B cell (primary cell): ENCODE results near the gene ACTN2. TPM values are rescaled to one million over a fixed set of nuclear protein-coding genes. Genes with fewer than 3 reads are reported as not detected.

Source experiments
- ATAC-seq: fragments of 200-7000 bp; cut with Tn5 transposase; one replicate; pipeline ENCODE4 v1.10.0; 2021; ENCODE audit warnings: low read depth, mild to moderate bottlenecking, moderate number of reproducible peaks, moderate library complexity
- CTCF ChIA-PET: fragments of 350-600 bp; sonication (Branson Sonifier 250); formaldehyde crosslinking; loops from one replicate; lab custom pipeline; 2021; ENCODE audit warnings: antibody characterized with exemption, inconsistent platforms; lab: Charles Lee
- POLR2A ChIA-PET: fragments of 350-600 bp; sonication (Branson Sonifier 250); formaldehyde crosslinking; loops from one replicate; lab custom pipeline; 2021; ENCODE audit warnings: antibody characterized with exemption; lab: Charles Lee
- DNase-seq: peaks from one replicate; pipeline ENCODE4 v3.0.0; 2013
- H2AFZ ChIP-seq: 2 replicates; pipeline ENCODE4 v1.6.1; 2012; ENCODE audit warnings: mild to moderate bottlenecking, low read depth, low read length; ENCODE audit not compliant: insufficient read depth, poor library complexity, severe bottlenecking
- H3K27ac ChIP-seq, 2 donors: 1 replicate in 1 of 2; 2 replicates in 1 of 2; pipeline ENCODE4 v1.5.1; 2012 to 2013; ENCODE audit warnings: low read length in 2 of 2, mild to moderate bottlenecking in 2 of 2, moderate library complexity in 1 of 2
- H3K27me3 ChIP-seq, 4 experiments: fragments of 200-600 bp in 1 of 4; sonication (generic) in 1 of 4; replicated peaks in 1 of 4; 1 replicate in 2 of 4; 2 replicates in 2 of 4; pipeline versions ENCODE4 v1.6.1 to v1.7.0; 2013 to 2016; ENCODE audit warnings: low read length in 3 of 4, mild to moderate bottlenecking in 2 of 4, mixed read lengths in 1 of 4, moderate library complexity in 1 of 4; ENCODE audit not compliant: insufficient read depth in 4 of 4, control insufficient read depth in 3 of 4; ENCODE audit errors: control extremely low read depth in 1 of 4
- H3K36me3 ChIP-seq, 2 experiments: replicated peaks in 1 of 2; 1 replicate in 1 of 2; 2 replicates in 1 of 2; pipeline versions ENCODE4 v1.6.1 to v1.7.1; 2013; ENCODE audit warnings: low read length in 1 of 2; ENCODE audit not compliant: insufficient read depth in 2 of 2, control insufficient read depth in 1 of 2; ENCODE audit errors: control extremely low read depth in 1 of 2, extremely low read depth in 1 of 2
- H3K4me1 ChIP-seq, 2 donors: fragments of 200-600 bp in 1 of 2; sonication (generic) in 1 of 2; 1 replicate in 1 of 2; 2 replicates in 1 of 2; pipeline versions ENCODE4 v1.5.1 to v1.6.1; 2013 to 2017; ENCODE audit warnings: low read length in 2 of 2; ENCODE audit not compliant: control insufficient read depth in 2 of 2, insufficient read depth in 2 of 2
- H3K4me2 ChIP-seq: replicated peaks from 2 replicates; pipeline ENCODE3; 2012; ENCODE audit warnings: mild to moderate bottlenecking, low read depth, low read length; ENCODE audit not compliant: poor library complexity, severe bottlenecking
- H3K4me3 ChIP-seq, 5 experiments: fragments of 200-600 bp in 1 of 5; sonication (generic) in 1 of 5; 1 replicate in 3 of 5; 2 replicates in 2 of 5; pipeline versions ENCODE4 v1.5.1 to v1.7.0; 2011 to 2016; ENCODE audit warnings: low read length in 4 of 5, mild to moderate bottlenecking in 4 of 5, low read depth in 2 of 5, control low read depth in 1 of 5, moderate library complexity in 1 of 5; ENCODE audit not compliant: insufficient read depth in 1 of 5; ENCODE audit errors: control extremely low read depth in 1 of 5, extremely low read depth in 1 of 5
- H3K79me2 ChIP-seq: fragments of 200-600 bp; sonication (generic); one replicate; pipeline ENCODE4 v1.6.0; 2016; ENCODE audit warnings: low read length; ENCODE audit not compliant: control insufficient read depth, insufficient read depth
- H3K9ac ChIP-seq: fragments of 200-600 bp; sonication (generic); 2 replicates; pipeline ENCODE4 v1.6.1; 2017; ENCODE audit warnings: mild to moderate bottlenecking, low read length, moderate library complexity
- H3K9me3 ChIP-seq, 3 donors: one replicate each; pipeline versions ENCODE4 v1.6.1 to v1.7.1; 2013; ENCODE audit warnings: low read length in 2 of 3; ENCODE audit not compliant: control insufficient read depth in 2 of 3, insufficient read depth in 1 of 3; ENCODE audit errors: control extremely low read depth in 1 of 3
- H4K20me1 ChIP-seq: 2 replicates; pipeline ENCODE4 v1.6.0; 2012; ENCODE audit warnings: mild to moderate bottlenecking, low read length; ENCODE audit not compliant: insufficient read depth, control insufficient read depth, poor library complexity, severe bottlenecking
- H3K27ac Mint-ChIP-seq: one replicate; pipeline ENCODE4 v1.8.0; 2021; ENCODE audit warnings: mixed read lengths
- H3K27me3 Mint-ChIP-seq: one replicate; pipeline ENCODE4 v1.8.0; 2021; ENCODE audit warnings: mixed read lengths
- H3K4me1 Mint-ChIP-seq: one replicate; pipeline ENCODE4 v1.8.0; 2021; ENCODE audit warnings: mixed read lengths
- H3K4me3 Mint-ChIP-seq: one replicate; pipeline ENCODE4 v1.8.0; 2021; ENCODE audit warnings: mixed read lengths
- H3K9me3 Mint-ChIP-seq: one replicate; pipeline ENCODE4 v1.8.0; 2022; ENCODE audit warnings: mixed read lengths; ENCODE audit not compliant: insufficient read depth
- EZH2 ChIP-seq: IDR thresholded peaks from 2 replicates; pipeline ENCODE4 v1.6.1; 2012; ENCODE audit warnings: borderline replicate concordance, low read depth, mild to moderate bottlenecking, moderate library complexity, low read length; ENCODE audit not compliant: insufficient read depth, poor library complexity, severe bottlenecking
- WGBS: methylation state at CpG from one replicate; pipeline ENCODE4 v1.1.5; 2013; ENCODE audit warnings: missing lambda C conversion rate; ENCODE audit not compliant: insufficient coverage; 5-methylcytosine and 5-hydroxymethylcytosine counted together
- intact Hi-C: fragments of 100-400 bp; cut with micrococcal nuclease; formaldehyde crosslinking; loops from one replicate; pipeline ENCODE4 v1.10.0; 2022
- polyA plus RNA-seq: library from polyadenylated mRNA; depleted of rRNA; stranded (reverse); fragments of >200 nt; gene quantifications from 2 replicates; pipeline ENCODE4 v1.2.3, GENCODE V29; 2012
- total RNA-seq, 2 donors: library from RNA; stranded (reverse); fragments of 120-200 nt in 1 of 2; gene quantifications; 1 replicate in 1 of 2; 2 replicates in 1 of 2; pipeline versions ENCODE4 v1.2.3 to v1.2.4, GENCODE V29; 2013 to 2022
- TF ChIP-seq, protein P1 (sequence below): fragments of 200-600 bp; IDR thresholded peaks from one replicate; pipeline ENCODE4 v1.8.0; 2022; ENCODE audit warnings: antibody characterized with exemption, mild to moderate bottlenecking

The ACTN2 gene
- total and polyA plus RNA-seq, 2 donors (not counting 1 experiment from before 2014, with no cell fraction given): 0.30 TPM; not detected in 1

GRCh38 chr1:236692128-236692527, 5.8 kb downstream of the ACTN2 start:
- intact Hi-C loops: no loop called here
- Histone ChIP-seq H2AFZ (no peak overlapping the region), H3K36me3 (no peaks in the 10 kb centered on the region), H3K9ac (no peak overlapping the region), H3K79me2 (no peaks in the 10 kb centered on the region), H3K4me3 (no peak overlapping the region), H3K4me2 (no peak overlapping the region), H3K9me3 (peaks cover 0 to 4% (median 3%) of the 10 kb centered on the region in 3 donors), H3K4me1 (peaks cover 5 to 7% of the 10 kb centered on the region in 2 donors), H3K27me3 (peaks cover 1 to 40% (median 25%) of the 10 kb centered on the region in 4 experiments), H3K27ac (no peak overlapping the region), H4K20me1 (no peaks in the 10 kb centered on the region)
- no peak for DNase-seq
- peaks cover 53% of the 10 kb centered on the region for H3K27me3 Mint-ChIP-seq
- H3K9me3 Mint-ChIP-seq: no peaks in the 10 kb centered on the region
- H3K27ac Mint-ChIP-seq: no peak overlapping the region
- no peak for ATAC-seq
- TF ChIP-seq, protein P1, sequence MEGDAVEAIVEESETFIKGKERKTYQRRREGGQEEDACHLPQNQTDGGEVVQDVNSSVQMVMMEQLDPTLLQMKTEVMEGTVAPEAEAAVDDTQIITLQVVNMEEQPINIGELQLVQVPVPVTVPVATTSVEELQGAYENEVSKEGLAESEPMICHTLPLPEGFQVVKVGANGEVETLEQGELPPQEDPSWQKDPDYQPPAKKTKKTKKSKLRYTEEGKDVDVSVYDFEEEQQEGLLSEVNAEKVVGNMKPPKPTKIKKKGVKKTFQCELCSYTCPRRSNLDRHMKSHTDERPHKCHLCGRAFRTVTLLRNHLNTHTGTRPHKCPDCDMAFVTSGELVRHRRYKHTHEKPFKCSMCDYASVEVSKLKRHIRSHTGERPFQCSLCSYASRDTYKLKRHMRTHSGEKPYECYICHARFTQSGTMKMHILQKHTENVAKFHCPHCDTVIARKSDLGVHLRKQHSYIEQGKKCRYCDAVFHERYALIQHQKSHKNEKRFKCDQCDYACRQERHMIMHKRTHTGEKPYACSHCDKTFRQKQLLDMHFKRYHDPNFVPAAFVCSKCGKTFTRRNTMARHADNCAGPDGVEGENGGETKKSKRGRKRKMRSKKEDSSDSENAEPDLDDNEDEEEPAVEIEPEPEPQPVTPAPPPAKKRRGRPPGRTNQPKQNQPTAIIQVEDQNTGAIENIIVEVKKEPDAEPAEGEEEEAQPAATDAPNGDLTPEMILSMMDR: no peak
- no peak for TF ChIP-seq EZH2
- ChIA-PET POLR2A (no interaction called here), CTCF (no interaction called here)
- H3K4me3 Mint-ChIP-seq: no peak overlapping the region
- H3K4me1 Mint-ChIP-seq: peaks cover 5% of the 10 kb centered on the region
- 74% methylated on average over 2 of the region's 3 CpGs for WGBS

DNA sequence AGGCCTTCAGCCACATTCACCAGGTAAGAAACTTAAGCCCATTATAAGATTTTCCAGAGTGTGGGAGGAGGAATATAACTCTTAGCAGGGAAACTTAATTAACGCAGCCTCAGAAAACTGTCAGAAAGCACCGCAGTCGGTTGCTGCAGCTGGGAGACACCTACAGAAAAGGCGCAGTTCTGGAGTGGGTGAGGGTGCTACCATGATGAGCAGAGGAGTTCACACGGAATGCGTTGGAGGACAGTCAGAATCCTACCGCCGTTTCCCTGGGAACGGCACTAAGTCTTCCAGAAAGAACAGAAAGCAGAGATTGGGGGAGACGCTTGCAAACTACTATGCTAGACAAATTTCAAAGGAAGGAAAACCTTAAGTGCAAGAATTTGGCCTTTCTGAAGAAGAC, 6.4 kb downstream of the ACTN2 start:
- Histone ChIP-seq H3K4me1 (peaks cover 0 to under 1% of the 10 kb centered on the region in 2 donors), H3K4me2 (no peak overlapping the region), H3K36me3 (no peaks in the 10 kb centered on the region), H3K9ac (no peak overlapping the region), H3K4me3 (no peak overlapping the region), H2AFZ (no peak overlapping the region), H3K27me3 (peaks cover 0 to 38% (median 19%) of the 10 kb centered on the region in 4 experiments), H3K79me2 (no peaks in the 10 kb centered on the region), H3K27ac (no peak overlapping the region), H3K9me3 (peaks cover 0 to 1% (median 0%) of the 10 kb centered on the region in 3 donors), H4K20me1 (no peaks in the 10 kb centered on the region)
- WGBS: 100% methylated on average over 7 of the region's 10 CpGs
- no peak for DNase-seq
- H3K9me3 Mint-ChIP-seq: no peaks in the 10 kb centered on the region
- ChIA-PET POLR2A (no interaction called here), CTCF (no interaction called here)
- H3K4me1 Mint-ChIP-seq: no peaks in the 10 kb centered on the region
- peaks cover 51% of the 10 kb centered on the region for H3K27me3 Mint-ChIP-seq
- intact Hi-C loops: no loop called here
- H3K27ac Mint-ChIP-seq: no peak overlapping the region
- TF ChIP-seq, protein P1: no peak
- TF ChIP-seq EZH2: no peak
- ATAC-seq: no peak
- no peak overlapping the region for H3K4me3 Mint-ChIP-seq
